Activated CD4-positive, CD25-positive, alpha-beta regulatory T cell treated with anti-CD3 and anti-CD28 coated beads, Interleukin-2, amount 50 U/mL, for 16 hours (primary cell): ENCODE measurements around the gene OR2AG1.

Experiments used
- DNase-seq: peaks from one replicate; pipeline ENCODE4 v3.0.0-alpha.2; 2020; ENCODE audit warnings: low read depth, low spot score

OR2AG1 gene, protein sequence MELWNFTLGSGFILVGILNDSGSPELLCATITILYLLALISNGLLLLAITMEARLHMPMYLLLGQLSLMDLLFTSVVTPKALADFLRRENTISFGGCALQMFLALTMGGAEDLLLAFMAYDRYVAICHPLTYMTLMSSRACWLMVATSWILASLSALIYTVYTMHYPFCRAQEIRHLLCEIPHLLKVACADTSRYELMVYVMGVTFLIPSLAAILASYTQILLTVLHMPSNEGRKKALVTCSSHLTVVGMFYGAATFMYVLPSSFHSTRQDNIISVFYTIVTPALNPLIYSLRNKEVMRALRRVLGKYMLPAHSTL

GRCh38 chr11:6782720-6783119 lies at the start of gene OR2AG1:
Gene OR2AG1 (plus strand): TSS chr11:6783020. CDS start chr11:6785038, 2,018 bp downstream.
- no peak for DNase-seq

DNA sequence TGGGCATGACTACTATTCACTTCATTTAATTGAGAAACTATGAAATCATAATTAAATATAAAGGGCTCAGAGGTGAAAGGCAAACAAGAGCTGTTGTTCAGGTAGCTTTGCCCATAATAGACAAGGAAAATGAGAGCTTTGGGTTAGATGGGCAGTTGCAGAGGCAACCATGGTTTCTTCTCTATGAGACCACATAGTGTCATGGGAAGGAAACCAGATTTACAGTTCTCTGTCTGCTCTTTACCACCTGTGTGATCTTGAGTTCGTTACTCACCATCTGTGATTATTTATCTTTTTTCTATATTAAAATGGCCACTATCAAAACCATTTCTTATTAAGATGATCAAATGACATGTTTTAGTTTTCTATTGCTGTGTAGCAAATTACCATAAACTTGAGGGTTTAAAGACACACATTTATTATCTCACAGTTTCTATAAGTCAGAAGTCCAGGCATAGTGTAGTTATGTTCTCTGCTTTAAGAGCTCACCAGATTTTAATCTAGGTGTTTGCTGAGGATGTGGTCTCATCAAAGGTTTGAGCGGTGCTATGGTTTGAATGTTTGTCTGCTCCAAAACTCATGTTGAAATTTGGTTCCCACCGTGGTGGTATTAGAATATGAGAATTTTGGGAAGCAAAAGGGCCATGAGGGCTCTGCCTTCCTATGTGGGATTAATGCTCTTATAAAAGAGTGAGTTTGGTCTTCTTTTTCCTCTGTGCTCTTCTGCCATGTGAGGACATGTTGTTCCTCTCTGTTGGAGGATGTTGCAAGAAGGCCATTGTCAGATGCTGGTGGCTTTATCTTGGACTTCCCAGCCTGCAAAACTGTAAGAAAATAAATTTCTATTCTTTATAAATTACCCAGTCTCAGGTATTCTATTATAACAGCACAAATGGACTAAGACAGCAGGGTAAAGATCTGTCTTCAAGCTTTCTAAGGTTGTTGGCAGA lies 49.2 kb upstream of the OR2AG1 start:
- DNase-seq = no peak

DNA sequence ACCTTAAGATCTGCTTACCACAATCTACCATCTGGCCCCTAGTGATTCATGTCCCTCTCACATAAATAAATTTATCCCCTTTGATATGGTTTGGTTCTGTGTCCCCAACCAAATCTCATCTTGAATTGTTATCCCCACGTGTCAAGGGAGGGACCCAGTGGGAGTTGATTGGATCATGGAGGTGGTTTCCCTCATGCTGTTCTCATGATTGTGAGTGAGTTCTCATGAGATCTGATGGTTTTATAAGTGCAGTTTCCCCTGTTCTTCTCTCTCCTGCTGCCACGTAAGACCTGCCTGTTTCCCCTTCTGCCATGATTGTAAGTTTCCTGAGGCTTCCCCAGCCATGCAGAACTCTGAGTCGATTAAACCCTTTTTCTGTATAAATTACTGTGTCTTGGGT lies 48.2 kb upstream of the OR2AG1 start:
- no peak for DNase-seq

- no peak for DNase-seq
These were observed 47.5 kb upstream of the OR2AG1 start for GRCh38 chr11:6735306-6735705.

DNA sequence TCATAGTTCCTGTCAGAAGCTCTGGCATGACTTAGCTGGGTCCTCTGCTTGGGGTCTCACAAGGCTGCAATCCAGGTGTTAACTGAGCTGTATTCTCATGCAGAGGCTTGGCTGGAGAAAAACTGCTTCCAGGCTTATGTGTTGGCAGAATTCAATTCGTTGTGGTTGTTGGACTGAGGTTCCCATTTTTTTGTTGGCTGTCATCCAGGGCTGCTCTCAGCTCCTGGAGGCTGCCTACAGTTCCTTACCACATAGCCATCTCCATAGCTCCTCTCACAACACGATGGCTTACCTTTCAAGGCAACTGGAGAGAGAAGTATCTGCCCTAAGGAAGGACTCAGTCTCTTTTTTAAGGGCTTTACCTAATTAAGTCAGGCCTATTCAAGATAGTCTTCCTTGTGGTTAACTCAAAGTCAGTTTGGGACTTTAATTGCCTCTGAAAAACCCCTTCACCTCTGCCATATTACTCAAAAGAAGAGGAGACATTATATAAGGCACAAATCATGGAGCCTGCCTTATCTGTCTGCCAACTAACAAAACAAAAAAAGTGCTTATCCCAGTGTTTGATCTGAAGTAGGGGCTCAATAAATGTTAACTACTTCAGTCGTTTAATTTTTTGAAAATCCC lies 46.2 kb upstream of the OR2AG1 start:
- DNase-seq = no peak

- DNase-seq = peak; percentile 62
These were observed 44.9 kb upstream of the OR2AG1 start for GRCh38 chr11:6737872-6738466.

- DNase-seq = no peak
These were observed 44.2 kb upstream of the OR2AG1 start for GRCh38 chr11:6738590-6738989.

GRCh38 chr11:6742260-6742659 lies 40.6 kb upstream of the OR2AG1 start:
- no peak for DNase-seq

- DNase-seq = no peak
These were observed 37.8 kb upstream of the OR2AG1 start for GRCh38 chr11:6745018-6745417.

DNA sequence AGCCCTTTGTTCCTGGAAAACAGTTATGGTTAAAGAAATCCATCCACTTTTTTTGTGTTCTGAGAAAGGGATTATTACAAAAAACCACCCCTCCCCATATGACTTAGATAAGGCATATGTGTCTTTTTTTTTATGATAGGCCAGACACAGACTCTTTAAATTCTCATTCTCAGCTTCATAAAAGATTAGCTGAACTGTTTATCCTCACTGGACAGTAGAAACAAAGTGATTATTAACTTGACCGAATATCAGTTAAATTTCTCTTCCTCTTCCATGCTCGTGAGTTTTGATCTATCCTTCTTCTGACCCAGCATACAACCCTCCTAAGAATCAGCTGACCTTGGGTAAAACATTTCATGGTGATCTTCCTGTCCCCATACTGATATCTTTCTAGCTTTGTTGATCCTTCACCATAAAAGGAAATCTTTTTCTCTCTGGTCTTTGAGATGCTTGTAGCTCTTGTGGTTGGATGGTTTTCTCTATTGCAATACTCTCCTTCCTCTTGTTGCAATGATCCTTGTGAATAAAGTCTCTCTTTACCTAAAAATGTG lies 37.3 kb upstream of the OR2AG1 start:
- no peak for DNase-seq

DNA sequence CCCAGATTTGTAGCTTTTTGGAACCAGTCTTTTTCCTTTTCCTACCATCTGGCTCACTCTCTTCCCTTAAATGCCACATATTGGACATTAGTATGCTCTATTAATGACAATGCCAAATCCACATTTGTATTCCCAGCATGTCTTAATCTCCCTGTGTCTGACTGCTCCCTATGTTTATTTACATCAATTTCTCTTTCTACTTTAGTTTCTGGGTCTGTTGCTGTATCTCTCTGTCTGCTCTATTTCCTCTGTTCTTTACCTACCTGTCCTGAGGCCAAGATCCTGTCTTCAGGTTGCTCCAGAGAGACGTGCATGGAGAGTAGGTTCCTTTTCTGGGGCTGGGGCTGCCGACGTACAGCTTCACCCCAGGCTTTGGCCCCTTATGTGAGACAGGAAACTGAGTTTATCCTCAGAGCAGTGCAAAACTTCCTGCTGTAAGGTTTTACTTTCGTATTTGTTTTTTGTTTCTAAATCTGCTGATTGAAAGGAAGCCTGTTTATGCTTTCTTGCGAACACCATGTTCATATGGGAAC lies 36.7 kb upstream of the OR2AG1 start:
- DNase-seq = no peak

GRCh38 chr11:6746626-6747025 lies 36.2 kb upstream of the OR2AG1 start:
- DNase-seq = no peak

DNA sequence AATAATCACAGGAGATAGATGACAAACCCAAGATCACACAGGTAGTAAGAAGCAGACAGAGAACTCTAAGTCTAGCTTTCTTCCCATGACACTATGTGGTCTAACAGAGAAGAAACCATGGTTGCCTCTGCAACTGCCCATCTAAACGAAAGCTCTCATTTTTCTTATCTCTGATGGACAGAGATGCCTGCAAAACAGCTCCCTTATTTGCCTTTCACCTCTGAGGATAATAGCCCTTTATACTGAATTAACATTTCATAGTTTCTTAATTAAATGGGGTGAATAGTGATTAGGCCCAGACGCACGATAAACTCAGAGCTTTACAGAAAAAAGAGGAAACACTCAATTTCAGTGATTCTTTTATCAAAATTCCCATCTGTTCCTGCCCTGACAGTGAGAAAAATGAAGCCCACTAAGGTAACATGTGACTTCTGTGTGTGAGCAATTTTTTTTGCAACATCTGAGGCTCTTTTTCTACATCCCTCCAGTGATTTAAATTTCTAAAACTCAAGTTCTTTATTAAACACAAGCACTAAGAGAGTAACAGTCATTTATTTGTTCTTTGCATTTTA lies 35.6 kb upstream of the OR2AG1 start:
- DNase-seq = no peak

GRCh38 chr11:6755303-6755952 lies 27.4 kb upstream of the OR2AG1 start:
- DNase-seq = no peak

DNA sequence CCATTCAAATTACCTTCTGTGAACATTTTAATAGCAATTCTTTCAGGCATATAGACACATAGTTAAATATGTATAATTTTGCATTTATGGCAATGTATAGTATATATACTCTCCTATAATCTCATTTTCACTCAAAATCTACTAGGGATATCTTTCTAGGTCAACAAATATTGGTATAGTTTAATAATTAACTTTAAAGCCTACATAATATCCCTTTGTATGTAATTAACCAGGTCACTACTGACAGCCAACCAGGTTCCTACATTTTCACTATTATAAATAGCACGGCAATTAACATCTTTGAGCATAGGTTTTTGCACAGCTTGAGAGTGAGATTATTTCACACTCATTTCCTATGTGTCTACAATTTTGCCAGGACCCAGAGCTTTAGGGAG lies 26.9 kb upstream of the OR2AG1 start:
- DNase-seq = no peak

DNA sequence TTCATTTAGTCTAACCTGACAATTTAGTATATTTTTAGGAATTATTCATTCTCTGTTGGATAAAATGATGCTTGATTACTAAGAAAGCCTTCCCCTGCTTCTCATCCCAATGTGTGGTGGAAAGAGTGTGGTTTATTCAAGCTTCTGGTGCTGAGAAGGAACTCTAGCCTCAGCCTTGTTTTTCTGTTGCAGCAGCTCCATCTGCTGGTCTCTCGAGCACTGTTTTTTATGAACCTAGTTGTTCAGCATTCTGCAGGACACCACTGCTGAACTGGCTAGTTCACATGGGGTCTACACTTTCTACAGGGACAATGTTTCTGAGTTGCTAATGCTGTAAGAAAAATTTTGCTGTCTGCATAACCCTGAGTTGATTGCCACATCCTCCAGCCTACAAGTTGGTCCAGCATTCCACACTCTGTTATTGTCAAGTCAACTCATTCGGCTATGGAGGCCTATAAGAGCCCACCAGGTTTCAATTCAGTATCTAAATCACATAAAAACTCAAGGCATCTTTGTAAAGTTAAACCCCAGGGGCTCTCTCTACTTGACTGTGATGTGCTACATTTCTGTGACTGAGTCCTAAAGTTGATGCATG lies 25.4 kb upstream of the OR2AG1 start:
- peak; percentile 40 for DNase-seq

- no peak for DNase-seq
These were observed 10.6 kb upstream of the OR2AG1 start, which contains the start of gene OR2AG2 for GRCh38 chr11:6771926-6772893. Gene OR2AG2 (minus strand): TSS chr11:6771976. CDS start chr11:6768957, 3,019 bp downstream.

DNA sequence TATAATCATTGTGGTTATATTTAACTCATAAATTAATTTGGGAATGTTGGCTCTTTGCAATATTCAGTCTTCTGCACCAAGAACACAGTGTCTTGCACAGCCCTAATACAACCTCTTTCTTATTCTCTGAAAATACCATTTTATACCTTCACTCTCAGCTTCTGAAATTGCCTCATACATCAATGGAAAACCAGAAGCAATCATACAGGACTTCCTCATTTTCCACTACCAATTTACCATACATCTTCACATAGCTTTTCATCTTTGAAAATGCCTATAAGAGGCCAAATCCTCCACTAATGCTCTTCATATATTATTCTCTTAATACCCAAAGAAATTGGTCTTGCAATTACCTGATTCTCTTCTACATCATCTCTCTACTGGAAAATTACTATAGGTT lies 4.3 kb upstream of the OR2AG1 start:
- no peak for DNase-seq

DNA sequence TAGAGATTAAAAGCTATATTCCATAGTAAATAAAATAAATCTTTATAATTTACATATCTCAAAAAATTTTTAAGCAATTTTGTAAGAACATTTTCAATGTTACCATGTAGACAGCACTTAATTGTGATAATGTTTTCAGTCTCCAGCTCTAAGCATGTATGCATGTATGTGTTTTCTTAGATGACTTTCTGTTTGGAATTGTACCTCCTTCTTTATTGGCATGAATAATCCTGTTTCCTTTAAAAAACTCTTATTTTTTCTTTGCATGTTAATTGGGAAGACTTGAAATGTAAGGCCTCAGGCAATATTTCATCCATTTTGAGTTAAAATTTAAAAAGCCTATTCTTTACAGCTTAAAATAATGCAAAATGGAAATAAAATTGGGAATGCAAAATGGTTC lies 2.0 kb upstream of the OR2AG1 start:
- no peak for DNase-seq
